Lung (tissue), 13 donors: ENCODE results near the gene PUS10. TPM values are rescaled to one million over a fixed set of nuclear protein-coding genes. Genes with fewer than 3 reads are reported as not detected.

Experiments used
- ATAC-seq: fragments of 200-7000 bp; cut with Tn5 transposase; one replicate; pipeline ENCODE4 v1.9.1; 2020; ENCODE audit warnings: moderate number of reproducible peaks; ENCODE audit not compliant: insufficient read depth, low FRiP score
- DNase-seq, 3 donors: peaks; one replicate each; pipeline ENCODE4 v3.0.0-alpha.2; 2013 to 2017
- H3K27ac ChIP-seq, 2 donors: one replicate each; pipeline ENCODE4 v1.5.1; 2013; ENCODE audit warnings: mild to moderate bottlenecking in 2 of 2, moderate library complexity in 2 of 2, control low read depth in 1 of 2, inconsistent platforms in 1 of 2, low read depth in 1 of 2, low read length in 1 of 2
- H3K27me3 ChIP-seq, 3 donors: one replicate each; pipeline ENCODE4 v1.5.1; 2013; ENCODE audit warnings: low read length in 2 of 3; ENCODE audit not compliant: control insufficient read depth in 3 of 3, insufficient read depth in 3 of 3
- H3K36me3 ChIP-seq, 4 donors: one replicate each; pipeline ENCODE4 v1.5.1; 2013; ENCODE audit warnings: low read length in 4 of 4, mild to moderate bottlenecking in 1 of 4, moderate library complexity in 1 of 4; ENCODE audit not compliant: control insufficient read depth in 4 of 4, insufficient read depth in 4 of 4
- H3K4me1 ChIP-seq, 5 donors: one replicate each; pipeline ENCODE4 v1.5.1; 2013; ENCODE audit warnings: low read length in 5 of 5, mild to moderate bottlenecking in 2 of 5, moderate library complexity in 1 of 5; ENCODE audit not compliant: control insufficient read depth in 5 of 5, insufficient read depth in 5 of 5
- H3K4me3 ChIP-seq: one replicate; pipeline ENCODE4 v1.5.1; 2013; ENCODE audit warnings: mild to moderate bottlenecking, control low read depth, moderate library complexity
- H3K9ac ChIP-seq, 2 donors: one replicate each; pipeline ENCODE4 v1.5.1; 2013; ENCODE audit warnings: low read length in 2 of 2, control low read depth in 1 of 2; ENCODE audit not compliant: insufficient read depth in 1 of 2
- H3K9me3 ChIP-seq, 4 donors: one replicate each; pipeline ENCODE4 v1.5.1; 2013; ENCODE audit warnings: low read length in 3 of 4, mild to moderate bottlenecking in 1 of 4, moderate library complexity in 1 of 4; ENCODE audit not compliant: control insufficient read depth in 4 of 4, insufficient read depth in 3 of 4
- WGBS, 2 donors: extraction: QIAGEN DNeasy Blood & Tissue Kit; methylation state at CpG; one replicate each; pipeline ENCODE4 v1.1.7; 2013; 5-methylcytosine and 5-hydroxymethylcytosine counted together
- polyA plus RNA-seq, 2 donors: library from polyadenylated mRNA; stranded (reverse); fragments of 200-250 nt; gene quantifications; one replicate each; pipeline ENCODE4 v1.2.1, GENCODE V29; 2013
- small RNA-seq: library from RNA; depleted of rRNA; stranded (forward); fragments of <200 nt; gene quantifications from one replicate; pipeline ENCODE3, GENCODE V24; 2014; ENCODE audit warnings: low replicate concordance
- total RNA-seq, 2 donors: library from RNA; depleted of rRNA in 1 of 2; stranded (reverse); fragments of >200 nt in 1 of 2; gene quantifications; one replicate each; pipeline ENCODE4 v1.2.1, GENCODE V29; 2014 to 2021
- TF ChIP-seq, protein P1 (sequence below): IDR thresholded peaks from 2 replicates; pipeline ENCODE4 v1.5.1; 2012; ENCODE audit warnings: mild to moderate bottlenecking; ENCODE audit errors: control extremely low read depth, extremely low read depth
- donor health status: control.
- donor health status: control.
- donor health status: Bipolar disorder and iron deficiency.
- donor health status: healthy.
- donor health status: DM: yes; HTN: yes; CAD: no.

PUS10 gene
- total and polyA plus RNA-seq, 4 donors: 3.4 to 15.8 (median 5.9) TPM

DNA sequence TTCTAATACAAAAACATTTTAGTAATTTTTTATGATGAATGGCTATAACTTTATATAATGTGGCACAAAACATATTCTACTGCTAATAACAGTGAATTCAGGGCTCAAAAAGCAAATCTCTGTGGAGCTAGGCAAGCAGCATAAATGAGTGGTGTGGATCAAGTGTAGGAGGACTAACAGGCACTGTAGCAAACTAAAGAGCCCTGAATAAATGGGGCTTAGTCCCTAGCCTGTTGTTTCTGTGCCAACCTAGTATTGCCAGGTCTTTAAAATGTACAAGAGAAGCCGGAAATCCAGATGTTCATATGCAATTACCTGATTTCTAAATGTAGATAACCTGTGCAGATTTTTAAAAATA, 118.2 kb downstream of the PUS10 start:
- Histone ChIP-seq H3K36me3 (peaks cover 8 to 29% (median 20%) of the 10 kb centered on the region in 4 donors), H3K27ac (no peak overlapping the region), H3K27me3 (no peaks in the 10 kb centered on the region), H3K9ac (no peak overlapping the region), H3K4me3 (no peak overlapping the region), H3K9me3 (no peaks in the 10 kb centered on the region), H3K4me1 (peaks cover 0 to 3% (median 0%) of the 10 kb centered on the region in 5 donors)
- TF ChIP-seq, protein P1, sequence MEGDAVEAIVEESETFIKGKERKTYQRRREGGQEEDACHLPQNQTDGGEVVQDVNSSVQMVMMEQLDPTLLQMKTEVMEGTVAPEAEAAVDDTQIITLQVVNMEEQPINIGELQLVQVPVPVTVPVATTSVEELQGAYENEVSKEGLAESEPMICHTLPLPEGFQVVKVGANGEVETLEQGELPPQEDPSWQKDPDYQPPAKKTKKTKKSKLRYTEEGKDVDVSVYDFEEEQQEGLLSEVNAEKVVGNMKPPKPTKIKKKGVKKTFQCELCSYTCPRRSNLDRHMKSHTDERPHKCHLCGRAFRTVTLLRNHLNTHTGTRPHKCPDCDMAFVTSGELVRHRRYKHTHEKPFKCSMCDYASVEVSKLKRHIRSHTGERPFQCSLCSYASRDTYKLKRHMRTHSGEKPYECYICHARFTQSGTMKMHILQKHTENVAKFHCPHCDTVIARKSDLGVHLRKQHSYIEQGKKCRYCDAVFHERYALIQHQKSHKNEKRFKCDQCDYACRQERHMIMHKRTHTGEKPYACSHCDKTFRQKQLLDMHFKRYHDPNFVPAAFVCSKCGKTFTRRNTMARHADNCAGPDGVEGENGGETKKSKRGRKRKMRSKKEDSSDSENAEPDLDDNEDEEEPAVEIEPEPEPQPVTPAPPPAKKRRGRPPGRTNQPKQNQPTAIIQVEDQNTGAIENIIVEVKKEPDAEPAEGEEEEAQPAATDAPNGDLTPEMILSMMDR: no peak
- WGBS, 2 donors: 92 to 96% methylated on average over 1 of the region's 1 CpG
- DNase-seq (no peak), ATAC-seq (no peak)

DNA sequence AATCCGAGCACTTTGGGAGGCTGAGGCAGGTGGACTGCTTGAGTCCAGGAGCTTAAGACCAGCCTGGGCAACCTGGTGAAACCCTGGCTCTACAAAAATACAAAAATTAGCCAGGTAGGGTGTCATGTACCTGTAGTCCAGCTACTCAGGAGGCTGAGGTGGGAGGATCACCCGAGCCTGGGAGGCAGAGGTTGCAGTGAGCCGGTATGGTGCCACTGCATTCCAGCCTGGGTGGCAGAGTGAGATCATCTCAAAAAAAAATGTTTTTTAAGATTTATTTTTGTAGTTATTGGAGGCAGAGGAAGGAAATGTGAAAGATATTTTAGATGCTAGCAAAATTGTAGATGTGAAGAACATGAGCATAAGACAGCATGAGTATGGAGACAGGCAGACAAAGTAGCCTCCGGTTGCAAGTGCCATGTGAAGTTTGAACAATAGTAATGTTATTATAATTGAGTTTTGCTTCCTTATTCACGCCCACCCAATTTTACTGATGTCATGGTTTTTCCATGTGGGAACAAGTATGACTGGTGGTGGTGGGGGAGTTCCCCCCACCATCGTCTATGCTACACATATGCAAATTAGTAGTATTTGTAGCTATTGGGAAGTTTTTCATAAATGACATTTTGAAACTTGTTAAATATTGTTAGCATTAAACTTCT, 118.7 kb downstream of the PUS10 start:
- no peak for ATAC-seq
- Histone ChIP-seq H3K4me1 (peaks cover 0 to 3% (median 0%) of the 10 kb centered on the region in 5 donors), H3K9ac (no peak overlapping the region), H3K4me3 (no peak overlapping the region), H3K9me3 (no peaks in the 10 kb centered on the region), H3K36me3 (peaks cover 8 to 29% (median 20%) of the 10 kb centered on the region in 4 donors), H3K27ac (no peak overlapping the region), H3K27me3 (no peaks in the 10 kb centered on the region)
- TF ChIP-seq, protein P1: no peak
- 72 to 78% methylated on average over 6 of the region's 6 CpGs for WGBS, 2 donors
- no peak for DNase-seq

DNA sequence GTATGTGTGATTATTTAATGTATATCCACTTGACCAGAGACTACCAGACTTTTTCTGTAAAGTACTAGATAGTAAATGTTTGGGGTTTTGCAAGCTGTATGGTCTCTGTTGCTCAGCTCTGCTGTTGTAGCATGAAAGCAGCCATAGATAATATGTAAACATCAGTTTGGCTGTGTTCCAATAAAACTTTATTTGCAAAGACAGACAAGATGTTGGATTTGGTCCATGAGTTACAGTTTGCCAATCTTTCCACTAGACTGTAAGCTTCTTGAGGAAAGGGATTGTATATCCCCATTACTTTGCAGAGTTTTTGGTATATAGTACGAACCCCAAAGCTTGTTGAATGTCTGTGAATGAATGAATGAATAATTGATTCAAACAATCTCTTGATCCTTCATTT, 119.5 kb downstream of the PUS10 start:
- Histone ChIP-seq H3K9me3 (no peaks in the 10 kb centered on the region), H3K9ac (no peak overlapping the region), H3K27me3 (no peaks in the 10 kb centered on the region), H3K4me1 (peaks cover 0 to 3% (median 0%) of the 10 kb centered on the region in 5 donors), H3K36me3 (peaks cover 9 to 26% (median 20%) of the 10 kb centered on the region in 4 donors), H3K27ac (no peak overlapping the region), H3K4me3 (no peak overlapping the region)
- DNase-seq (peak in 1 of 3 donors; percentile 32), ATAC-seq (no peak)
- 98% methylated on average over 1 of the region's 1 CpG for WGBS, 2 donors
- TF ChIP-seq, protein P1: no peak

Small RNAs within 50 kb of the gene (small RNA-seq; reads per million reads assigned to genes)
- not detected for gene RNA5SP95
- 7.8 reads per million, percentile 95 among the genes with 10 or more reads in this experiment for gene RNU4-51P

Other genes with a start within 250 kb of the PUS10 start
- gene REL, start 136.7 kb downstream of the PUS10 start, total RNA-seq: 10 to 100 TPM; 26.9 to 37.0 TPM
- 10 to 100 TPM in 1 of 2 donors, 1 to 10 TPM in 1; 3.4 to 10.8 TPM for gene REL, start 136.7 kb downstream of the PUS10 start, polyA plus RNA-seq
- 10 to 100 TPM; 22.2 to 45.1 TPM for gene PEX13, start 535 bp downstream of the PUS10 start, total RNA-seq
- gene PEX13, start 535 bp downstream of the PUS10 start, polyA plus RNA-seq: 10 to 100 TPM; 11.1 to 12.5 TPM
- 10 to 100 TPM; 16.3 to 27.3 TPM for gene SANBR, start 47.6 kb upstream of the PUS10 start, total RNA-seq
- gene SANBR, start 47.6 kb upstream of the PUS10 start, polyA plus RNA-seq: 1 to 10 TPM; 4.1 to 7.3 TPM
- gene C2orf74, start 143.9 kb upstream of the PUS10 start, total RNA-seq: 10 to 100 TPM; 11.5 to 16.9 TPM
- gene C2orf74, start 143.9 kb upstream of the PUS10 start, polyA plus RNA-seq: 10 to 100 TPM; 10.6 to 18.3 TPM